ENCODE measurements around the gene SNX30.

DNA sequence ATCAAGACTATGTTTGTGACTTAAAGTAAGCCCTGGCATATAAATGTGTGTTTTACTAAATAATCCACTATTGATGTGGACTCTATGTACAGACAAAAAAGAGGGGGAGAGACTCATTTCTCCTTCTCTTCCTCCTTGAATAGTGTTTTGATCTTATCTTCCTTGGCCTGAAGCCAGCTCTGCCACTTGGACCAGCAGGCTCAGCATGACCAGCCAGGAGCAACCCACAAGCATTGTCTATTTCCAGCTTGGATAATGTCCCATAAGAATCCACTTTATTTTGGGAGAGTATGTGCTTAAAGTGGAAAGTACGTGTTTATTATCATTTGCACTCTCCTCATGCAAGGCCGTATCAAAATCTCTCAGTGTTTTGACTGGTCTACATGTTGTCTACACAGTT is 164.0 kb downstream of the SNX30 start:
- TF ChIP-seq, protein P1, sequence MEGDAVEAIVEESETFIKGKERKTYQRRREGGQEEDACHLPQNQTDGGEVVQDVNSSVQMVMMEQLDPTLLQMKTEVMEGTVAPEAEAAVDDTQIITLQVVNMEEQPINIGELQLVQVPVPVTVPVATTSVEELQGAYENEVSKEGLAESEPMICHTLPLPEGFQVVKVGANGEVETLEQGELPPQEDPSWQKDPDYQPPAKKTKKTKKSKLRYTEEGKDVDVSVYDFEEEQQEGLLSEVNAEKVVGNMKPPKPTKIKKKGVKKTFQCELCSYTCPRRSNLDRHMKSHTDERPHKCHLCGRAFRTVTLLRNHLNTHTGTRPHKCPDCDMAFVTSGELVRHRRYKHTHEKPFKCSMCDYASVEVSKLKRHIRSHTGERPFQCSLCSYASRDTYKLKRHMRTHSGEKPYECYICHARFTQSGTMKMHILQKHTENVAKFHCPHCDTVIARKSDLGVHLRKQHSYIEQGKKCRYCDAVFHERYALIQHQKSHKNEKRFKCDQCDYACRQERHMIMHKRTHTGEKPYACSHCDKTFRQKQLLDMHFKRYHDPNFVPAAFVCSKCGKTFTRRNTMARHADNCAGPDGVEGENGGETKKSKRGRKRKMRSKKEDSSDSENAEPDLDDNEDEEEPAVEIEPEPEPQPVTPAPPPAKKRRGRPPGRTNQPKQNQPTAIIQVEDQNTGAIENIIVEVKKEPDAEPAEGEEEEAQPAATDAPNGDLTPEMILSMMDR (IDR thresholded peaks at IDR 0.05): no peak
- no peak for TF ChIP-seq POLR2A (IDR thresholded peaks at IDR 0.05)

Data from vagina (tissue), 2 donors.